GM21786 (cell line): ENCODE data around the gene GLB1L.
"Not testable (repeated sequence)": the region's sequence is repeated elsewhere in the genome, so short reads cannot be mapped to it uniquely, and the experiment has no call there.

Experiments used
- ATAC-seq: cut with Tn5 transposase; IDR thresholded peaks from one replicate; pipeline ENCODE4 v1.9.1; 2021; ENCODE audit not compliant: unreplicated experiment

Gene GLB1L

GRCh38 chr2:219245148-219245898, at the start of gene GLB1L, which contains the start of gene STK16:
Gene GLB1L (minus strand): TSS chr2:219245444. CDS start chr2:219243573, 1,871 bp downstream.
Gene STK16 (plus strand): TSS chr2:219245479. CDS start chr2:219246000, 521 bp downstream.
- ATAC-seq, result peak; percentile 55

GRCh38 chr2:219294356-219295351, 49.4 kb upstream of the GLB1L start:
- ATAC-seq, result peak; percentile 86

GRCh38 chr2:219293736-219294231, 48.5 kb upstream of the GLB1L start:
- no peak for ATAC-seq

DNA sequence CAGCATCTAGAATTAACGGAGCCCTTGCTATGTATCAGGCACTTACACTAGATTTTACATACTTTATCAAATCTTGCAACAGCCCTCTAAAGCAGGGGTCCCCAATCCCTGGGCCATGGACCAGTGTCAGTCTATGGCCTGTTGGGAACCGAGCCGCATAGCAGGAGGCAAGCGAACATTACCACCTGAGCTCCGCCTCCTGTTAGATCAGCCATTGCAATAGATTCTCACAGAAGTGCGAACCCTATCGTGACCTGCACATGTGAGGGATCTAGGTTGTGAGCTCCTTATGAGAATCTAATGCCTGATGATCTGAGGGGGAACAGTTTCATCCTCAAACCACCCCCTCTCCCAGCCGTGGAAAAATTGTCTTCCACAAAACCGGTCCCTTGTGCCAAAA, 47.4 kb upstream of the GLB1L start:
- no peak for ATAC-seq

DNA sequence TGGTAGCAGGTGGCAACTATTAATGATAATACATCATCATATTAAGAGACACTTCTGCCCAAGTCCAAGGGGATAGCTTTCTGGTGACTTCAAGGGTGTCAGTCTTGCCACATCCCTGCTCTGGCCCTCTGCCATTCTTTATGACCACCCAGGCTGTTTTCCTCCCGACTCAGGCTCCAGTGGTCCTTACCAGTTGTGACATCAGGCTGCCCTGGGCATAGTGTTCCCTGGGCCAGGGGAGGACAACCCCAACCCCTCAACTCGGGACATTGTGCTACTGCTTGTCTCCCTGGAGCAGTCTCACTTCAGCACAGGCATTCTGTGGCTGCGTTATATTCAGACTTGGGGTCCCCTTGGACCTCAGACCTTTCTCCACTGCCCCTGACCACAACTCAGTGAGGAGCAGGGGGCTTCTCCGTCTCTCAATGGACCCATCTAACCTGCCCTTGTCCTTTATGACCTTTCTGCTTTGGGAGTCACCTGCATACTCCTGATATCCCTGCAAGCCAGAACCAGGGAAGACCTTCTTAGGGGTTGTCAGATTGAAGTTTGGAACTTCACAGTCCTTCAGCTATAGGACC, 46.8 kb upstream of the GLB1L start:
- ATAC-seq, result no peak

GRCh38 chr2:219291394-219291793, 46.1 kb upstream of the GLB1L start:
- ATAC-seq, result no peak

DNA sequence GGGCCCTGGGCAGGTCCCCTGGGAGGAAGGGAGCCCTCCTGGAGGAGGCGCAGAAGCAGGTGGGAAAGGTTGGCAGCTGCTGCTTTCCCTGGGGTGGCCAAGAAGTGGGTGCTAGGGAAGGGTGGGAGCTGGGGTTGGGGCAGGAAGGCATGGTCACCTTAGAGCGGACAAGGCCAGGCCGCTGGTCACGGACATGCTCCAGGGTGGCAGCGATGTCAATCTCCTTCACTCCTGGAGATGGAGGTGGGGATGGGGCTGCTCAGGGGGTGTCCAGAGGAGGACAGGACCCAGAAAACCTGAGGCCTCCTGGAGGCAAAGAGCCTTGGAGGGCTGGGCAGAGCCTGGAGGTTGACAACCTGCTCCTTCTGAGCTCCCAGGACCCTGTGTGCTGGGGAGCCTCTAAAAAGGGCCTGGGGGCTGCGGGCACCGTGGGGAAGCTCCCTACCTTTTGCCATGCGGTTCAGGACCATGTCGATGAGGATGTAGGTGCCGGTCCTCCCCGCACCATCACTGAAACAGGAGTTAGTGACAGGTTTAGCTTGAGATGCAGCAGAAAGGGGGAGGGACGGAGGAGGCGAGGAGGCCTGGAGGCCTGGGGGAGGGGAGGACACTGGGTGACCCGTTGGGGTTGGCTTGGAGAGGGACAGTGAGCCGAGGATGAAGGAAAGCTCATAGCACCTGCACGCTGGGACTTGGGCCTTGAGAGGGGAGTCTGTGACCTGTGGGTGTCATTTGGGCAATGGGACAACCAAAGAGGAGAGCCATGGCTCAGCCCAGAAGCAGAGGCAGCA, 45.3 kb upstream of the GLB1L start:
- ATAC-seq, result no peak

DNA sequence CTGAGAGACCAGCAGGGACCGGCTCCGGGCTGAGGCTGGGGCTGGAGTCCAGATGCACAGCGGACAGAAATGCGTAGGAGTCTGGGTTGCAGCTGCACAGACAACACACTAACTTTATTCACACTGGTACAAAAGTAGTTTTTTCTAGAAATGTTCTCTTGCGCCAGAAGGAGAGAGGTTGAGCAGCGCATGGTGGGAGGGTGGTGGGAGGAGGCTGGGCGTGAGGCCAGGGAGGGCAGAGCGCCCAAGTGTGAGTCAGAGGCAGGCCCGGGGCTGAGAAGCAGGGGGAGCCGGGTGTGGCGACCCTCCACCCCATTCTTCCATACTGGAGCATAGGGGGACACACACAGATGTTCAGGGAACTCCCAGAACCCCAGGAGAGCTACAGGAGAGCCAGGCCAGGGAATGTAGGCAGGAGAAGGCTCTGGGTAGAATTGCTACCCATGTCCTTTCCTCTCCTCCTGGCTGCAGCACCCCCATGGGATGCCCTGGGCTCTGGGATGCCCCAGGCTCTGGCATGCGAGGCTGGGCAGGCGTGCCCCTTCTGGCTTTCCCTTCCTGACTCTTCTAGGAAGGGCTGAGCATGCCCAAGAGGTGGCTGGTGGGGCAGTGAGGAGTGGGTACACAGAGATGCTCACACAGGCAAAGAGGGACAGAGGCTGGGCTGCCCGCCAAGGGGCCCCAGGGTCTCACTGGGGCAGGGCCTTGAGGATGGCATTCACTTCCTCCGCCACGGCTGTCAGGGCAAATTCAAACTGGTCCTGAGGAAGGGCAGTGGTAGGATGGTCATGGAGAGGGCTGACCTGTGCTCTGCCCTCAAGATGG, 44.5 kb upstream of the GLB1L start:
- no peak for ATAC-seq

- no peak for ATAC-seq
These were observed 43.9 kb upstream of the GLB1L start for GRCh38 chr2:219289195-219289536.

GRCh38 chr2:219287580-219288265, 42.5 kb upstream of the GLB1L start:
- no peak for ATAC-seq

GRCh38 chr2:219287116-219287440, 41.8 kb upstream of the GLB1L start:
- ATAC-seq, result not testable (repeated sequence)

GRCh38 chr2:219286436-219287115, 41.3 kb upstream of the GLB1L start:
- no peak for ATAC-seq

GRCh38 chr2:219285894-219286425, 40.7 kb upstream of the GLB1L start:
- no peak for ATAC-seq

GRCh38 chr2:219285373-219285735, 40.1 kb upstream of the GLB1L start:
- no peak for ATAC-seq

GRCh38 chr2:219284501-219285372, 39.5 kb upstream of the GLB1L start:
- ATAC-seq, result no peak

- no peak for ATAC-seq
These were observed 37.8 kb upstream of the GLB1L start for GRCh38 chr2:219282943-219283581.

DNA sequence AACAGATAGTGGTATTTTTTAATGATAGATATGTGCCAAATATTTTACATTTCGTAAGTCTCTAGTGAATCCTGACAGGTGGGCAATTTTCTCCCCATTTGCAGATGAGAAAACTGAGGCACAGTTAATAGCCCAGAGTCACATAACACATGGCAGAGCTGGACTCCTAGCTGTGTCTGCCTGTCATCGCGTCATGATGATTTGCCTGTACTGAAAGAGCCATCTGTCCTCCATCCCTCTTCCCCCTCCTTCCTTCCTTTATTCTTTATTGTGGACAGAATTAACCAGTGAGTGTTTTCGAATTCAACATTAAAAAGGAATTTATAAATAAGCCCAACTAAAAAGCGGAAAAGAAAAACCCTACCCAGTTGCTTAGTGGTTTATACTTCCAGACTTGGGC, 37.1 kb upstream of the GLB1L start:
- no peak for ATAC-seq
